Body of pancreas (tissue), 4 donors: ENCODE results near the gene MCF2L2.

Source experiments
- CTCF ChIP-seq, 7 experiments: fragments of 450-650 bp in 4 of 7; fragments of 200-600 bp in 3 of 7; sonication (generic) in 3 of 7; IDR thresholded peaks; one replicate each; pipeline ENCODE4 v1.5.1; 2016 to 2019; ENCODE audit warnings: antibody characterized with exemption in 7 of 7
- POLR2A ChIP-seq, 3 donors: fragments of 450-650 bp; IDR thresholded peaks; one replicate each; pipeline ENCODE4 v1.6.1; 2016; ENCODE audit warnings: antibody characterized with exemption in 3 of 3, mild to moderate bottlenecking in 2 of 3

DNA sequence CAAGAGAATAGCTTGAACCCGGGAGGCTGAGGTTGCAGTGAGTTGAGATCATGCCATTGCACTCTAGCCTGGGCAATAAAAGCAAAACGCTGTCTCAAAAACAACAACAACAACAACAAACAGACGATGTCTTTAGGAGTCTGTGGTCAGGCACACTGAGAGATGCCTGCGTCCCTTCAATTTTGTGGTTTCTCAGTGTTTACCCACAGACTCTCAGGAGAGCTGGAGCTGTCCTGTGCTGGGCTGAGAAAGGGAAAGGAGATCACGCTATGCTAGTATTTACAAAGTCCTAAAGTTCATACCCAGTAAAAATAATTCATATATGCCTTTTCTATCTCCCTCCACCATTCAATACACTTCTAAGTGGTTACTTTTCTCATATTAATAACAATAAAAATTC, 272.2 kb downstream of the MCF2L2 start:
- TF ChIP-seq POLR2A (IDR thresholded peaks at IDR 0.05) = no peak
- no peak for TF ChIP-seq CTCF (IDR thresholded peaks at IDR 0.05)
